GM12878 (cell line): ENCODE results near the gene COA1. TPM values are rescaled to one million over a fixed set of nuclear protein-coding genes. Genes with fewer than 3 reads are reported as not detected.

ENCODE experiments used
- ATAC-seq: fragments of 200-7000 bp; cut with Tn5 transposase; 3 replicates; pipeline ENCODE4 v1.9.1; 2020; ENCODE audit warnings: mild to moderate bottlenecking, moderate library complexity
- BruUV-seq: library from RNA; stranded (reverse); fragments of 400-500 nt; replicated peaks from 2 replicates; lab custom pipeline; 2021; lab: Mats Ljungman, UMichigan
- CTCF ChIA-PET: fragments of 300-600 bp; sonication (Branson Sonifier 250); formaldehyde crosslinking; extraction: SDS; loops from one replicate; lab custom pipeline; 2021; ENCODE audit warnings: inconsistent platforms; lab: Yijun Ruan, JAX
- POLR2A ChIA-PET: fragments of 350-600 bp; formaldehyde crosslinking; extraction: SDS; loops from one replicate; lab custom pipeline; 2021; ENCODE audit warnings: inconsistent platforms; lab: Charles Lee
- RAD21 ChIA-PET: fragments of 300-600 bp; sonication (Branson Sonifier 250); formaldehyde crosslinking; loops from one replicate; lab custom pipeline; 2023; ENCODE audit warnings: antibody characterized with exemption; ENCODE audit not compliant: unreplicated experiment; lab: Charles Lee
- SMC1A ChIA-PET: fragments of 300-600 bp; sonication (Branson Sonifier 250); formaldehyde crosslinking; loops from one replicate; lab custom pipeline; 2023; ENCODE audit not compliant: unreplicated experiment, uncharacterized antibody; lab: Charles Lee
- DNase-seq: peaks from one replicate; pipeline ENCODE4 v3.0.0-alpha.2; 2011; ENCODE audit warnings: low read depth, low spot score
- FAIRE-seq: peaks from 3 replicates; lab custom pipeline; 2011; peaks lifted over from hg19 to GRCh38; lab: Jason Lieb, UNC
- H2AFZ ChIP-seq: 2 replicates; pipeline ENCODE4 v1.6.0; 2011; ENCODE audit warnings: low read depth, low read length, control low read depth; ENCODE audit not compliant: control insufficient read depth
- H3K27ac ChIP-seq: 2 replicates; pipeline ENCODE4 v1.5.1; 2011; ENCODE audit warnings: control low read depth; ENCODE audit not compliant: control insufficient read depth, insufficient read depth
- H3K27me3 ChIP-seq, 2 experiments: replicated peaks in 1 of 2; 2 replicates each; pipeline versions ENCODE4 v1.6.0 to v1.6.1; 2011; ENCODE audit warnings: low read length in 1 of 2; ENCODE audit not compliant: control insufficient read depth in 2 of 2, insufficient read depth in 2 of 2
- H3K36me3 ChIP-seq, 2 experiments: 2 replicates each; pipeline ENCODE4 v1.5.1; 2011; ENCODE audit warnings: low read length in 1 of 2; ENCODE audit not compliant: control insufficient read depth in 2 of 2, insufficient read depth in 2 of 2
- H3K4me1 ChIP-seq: 2 replicates; pipeline ENCODE4 v1.6.1; 2011; ENCODE audit warnings: mild to moderate bottlenecking, low read length, moderate library complexity, mixed read lengths; ENCODE audit not compliant: control insufficient read depth, insufficient read depth
- H3K4me2 ChIP-seq: 2 replicates; pipeline ENCODE4 v1.6.0; 2011; ENCODE audit warnings: control low read depth; ENCODE audit not compliant: control insufficient read depth, insufficient read depth
- H3K4me3 ChIP-seq: fragments of 200-600 bp; sonication (generic); 2 replicates; pipeline ENCODE4 v1.5.1; 2016
- H3K79me2 ChIP-seq: 2 replicates; pipeline ENCODE4 v1.6.0; 2011; ENCODE audit warnings: low read length; ENCODE audit not compliant: control insufficient read depth, insufficient read depth
- H3K9ac ChIP-seq: 2 replicates; pipeline ENCODE4 v1.8.0; 2011; ENCODE audit warnings: low read length, control low read depth, mixed read lengths; ENCODE audit not compliant: control insufficient read depth, insufficient read depth
- H3K9me3 ChIP-seq: replicated peaks from 3 replicates; pipeline ENCODE4 v1.5.1; 2011; ENCODE audit warnings: mild to moderate bottlenecking, low read length; ENCODE audit not compliant: control insufficient read depth, insufficient read depth
- H4K20me1 ChIP-seq: 2 replicates; pipeline ENCODE4 v1.6.0; 2011; ENCODE audit not compliant: control insufficient read depth, insufficient read depth
- BCL11A ChIP-seq: IDR thresholded peaks from 2 replicates; pipeline ENCODE4 v1.6.1; 2011; ENCODE audit warnings: low read depth, low read length
- BCLAF1 ChIP-seq: fragments of 450-650 bp; IDR thresholded peaks from 2 replicates; pipeline ENCODE4 v1.6.1; 2017; ENCODE audit warnings: antibody characterized with exemption, mild to moderate bottlenecking, moderate library complexity
- JUND ChIP-seq: IDR thresholded peaks from 2 replicates; pipeline ENCODE4 v1.6.1; 2012; ENCODE audit warnings: low read depth, mild to moderate bottlenecking, low read length, improper control_type of control experiment, moderate library complexity
- MEF2B ChIP-seq: fragments of 450-650 bp; IDR thresholded peaks from 2 replicates; pipeline ENCODE4 v1.6.1; 2018; ENCODE audit warnings: mild to moderate bottlenecking, moderate library complexity; ENCODE audit not compliant: partially characterized antibody, poor library complexity, severe bottlenecking
- POLR2A ChIP-seq: IDR thresholded peaks from 2 replicates; pipeline ENCODE4 v1.6.1; 2011; ENCODE audit warnings: low read depth, mild to moderate bottlenecking, low read length
- POLR2AphosphoS5 ChIP-seq: IDR thresholded peaks from 2 replicates; pipeline ENCODE4 v1.6.1; 2011; ENCODE audit warnings: mild to moderate bottlenecking, low read length, inconsistent platforms
- RELA ChIP-seq: fragments of 450-650 bp; IDR thresholded peaks from 2 replicates; pipeline ENCODE4 v1.8.0; 2014; ENCODE audit warnings: borderline replicate concordance; ENCODE audit not compliant: partially characterized antibody
- SMAD1 ChIP-seq: fragments of 450-650 bp; IDR thresholded peaks from 2 replicates; pipeline ENCODE4 v1.6.1; 2018; ENCODE audit warnings: mild to moderate bottlenecking, low read depth; ENCODE audit not compliant: partially characterized antibody
- TCF7 ChIP-seq: IDR thresholded peaks from 2 replicates; pipeline ENCODE4 v1.6.1; 2014; ENCODE audit warnings: antibody characterized with exemption, borderline replicate concordance
- ZNF217 ChIP-seq: fragments of 450-650 bp; IDR thresholded peaks from 2 replicates; pipeline ENCODE4 v1.6.1; 2017; ENCODE audit warnings: antibody characterized with exemption, mild to moderate bottlenecking
- ZNF592 ChIP-seq: fragments of 450-650 bp; IDR thresholded peaks from 2 replicates; pipeline ENCODE4 v1.6.1; 2017; ENCODE audit warnings: mild to moderate bottlenecking, moderate library complexity
- ZZZ3 ChIP-seq: IDR thresholded peaks from 2 replicates; pipeline ENCODE4 v1.6.1; 2011; ENCODE audit warnings: low read depth; ENCODE audit not compliant: control insufficient read depth, insufficient read length
- WGBS: methylation state at CpG from one replicate; pipeline ENCODE4 v1.1.6; 2016; ENCODE audit warnings: low lambda C conversion rate; ENCODE audit not compliant: insufficient replicate concordance, insufficient coverage; ENCODE audit errors: missing lambda C conversion rate; 5-methylcytosine and 5-hydroxymethylcytosine counted together
- in situ Hi-C: fragments of 300-500 bp; cut with MboI; formaldehyde crosslinking; loops from 9 replicates; pipeline ENCODE4 v1.14.3; 2018; ENCODE audit warnings: mixed read lengths
- intact Hi-C: fragments of 100-400 bp; cut with micrococcal nuclease; formaldehyde crosslinking; loops from one replicate; pipeline ENCODE4 v1.14.2; 2022; ENCODE audit not compliant: unreplicated experiment
- polyA plus RNA-seq, 11 experiments: library from polyadenylated mRNA; depleted of rRNA in 4 of 11; unstranded in 6 of 11; stranded (reverse) in 5 of 11; fragments of >200 nt; fragmentation: Nextera tagmentation in 4 of 11; fragmentation: Illumina TruSeq in 1 of 11; extraction: Ambion mirVana in 4 of 11; extraction: Trizol in 1 of 11; gene quantifications; 1 replicate in 1 of 11; 2 replicates in 10 of 11; pipeline versions ENCODE4 v1.2.1 to v1.2.3, GENCODE V29; 2011 to 2016; ENCODE audit warnings: inconsistent platforms in 2 of 11, missing spikeins in 2 of 11, low read depth in 1 of 11
- total RNA-seq, 4 experiments: library from RNA; depleted of rRNA in 3 of 4; stranded (reverse); fragments of >200 nt in 3 of 4; fragmentation: Illumina TruSeq in 1 of 4; extraction: Trizol in 1 of 4; gene quantifications; 2 replicates each; pipeline versions ENCODE4 v1.2.1 to v1.2.3, GENCODE V29; 2013 to 2021

Gene COA1
- total and polyA plus RNA-seq, 10 of the 15 experiments (the other 5 are each of a cell fraction or from before 2014, with no cell fraction given) = 83.1 to 258 (median 111) TPM

- no TSS peak for BruUV-seq
- ChIA-PET POLR2A (interaction anchor here (0.6 kb wide), 1 partner anchor 211 kb away, joined by 3 read pairs; no protein-coding TSS in a partner anchor), RAD21 (interaction anchor here (2.1 to 2.9 kb wide), 2 partner anchors 33 to 84 kb away, joined by 10 to 16 read pairs; partner anchors contain the start of gene STK17A), SMC1A (interaction anchor here (1.4 to 1.7 kb wide), 3 partner anchors 21 to 84 kb away, joined by 3 to 6 read pairs (median 3); no protein-coding TSS in a partner anchor), CTCF (interaction anchor here (1.4 to 5.4 kb wide), 3 partner anchors 9 to 84 kb away, joined by 4 to 34 read pairs (median 8); partner anchors contain the start of gene STK17A)
- H3K4me1 ChIP-seq = peaks cover 12% of the 10 kb centered on the region
- no peak overlapping the region for H3K9ac ChIP-seq
- H3K9me3 ChIP-seq = no peaks in the 10 kb centered on the region
- intact Hi-C loops (no loop called here), in situ Hi-C loops (no loop called here)
- ATAC-seq (no peak), FAIRE-seq (no peak), DNase-seq (no peak)
- no peak overlapping the region for H2AFZ ChIP-seq
- H3K4me3 ChIP-seq = no peak overlapping the region
- no peaks in the 10 kb centered on the region for H3K27me3 ChIP-seq
- peaks cover 9% of the 10 kb centered on the region for H4K20me1 ChIP-seq
- 83% methylated on average over 7 of the region's 7 CpGs for WGBS
- TF ChIP-seq BCL11A = no peak
- no peak for TF ChIP-seq BCLAF1
- TF ChIP-seq ZNF592 = no peak
- no peak for TF ChIP-seq RELA
- no peak for TF ChIP-seq ZNF217
- no peak for TF ChIP-seq TCF7
- no peak for TF ChIP-seq JUND
- TF ChIP-seq ZZZ3 = no peak
- no peak for TF ChIP-seq MEF2B
- TF ChIP-seq POLR2AphosphoS5 = peak; percentile 67; the same call in 1 of the 2 replicates
- peak; percentile 51 for TF ChIP-seq POLR2A
- no peak for TF ChIP-seq SMAD1
- peaks cover 18 to 62% of the 10 kb centered on the region in 2 experiments for H3K36me3 ChIP-seq
- H3K79me2 ChIP-seq = peaks cover 66% of the 10 kb centered on the region
- no peak overlapping the region for H3K27ac ChIP-seq
- no peak overlapping the region for H3K4me2 ChIP-seq
Observed at GRCh38 chr7:43615558-43616145, 113.7 kb downstream of the COA1 start.
